Endothelial cell of umbilical vein (primary cell): ENCODE data around the gene MESP1. TPM values are rescaled to one million over a fixed set of nuclear protein-coding genes. Genes with fewer than 3 reads are reported as not detected.

ENCODE experiments used
- BruUV-seq: library from RNA; stranded (reverse); fragments of 400-500 nt; replicated peaks from 2 replicates; lab custom pipeline; 2021; lab: Mats Ljungman, UMichigan
- CTCF ChIA-PET: fragments of 300-600, 350-600 bp; sonication (Branson Sonifier 250); formaldehyde crosslinking; loops from one replicate; lab custom pipeline; 2021; ENCODE audit warnings: antibody characterized with exemption, inconsistent platforms; lab: Charles Lee
- POLR2A ChIA-PET: fragments of 300-600, 350-600 bp; sonication (Branson Sonifier 250); formaldehyde crosslinking; loops from one replicate; lab custom pipeline; 2021; ENCODE audit warnings: antibody characterized with exemption, inconsistent platforms; lab: Charles Lee
- DNase-seq: peaks from one replicate; pipeline ENCODE4 v3.0.0-alpha.2; 2011; ENCODE audit warnings: low read depth, low spot score
- FAIRE-seq: peaks from 2 replicates; lab custom pipeline; 2011; peaks lifted over from hg19 to GRCh38; lab: Jason Lieb, UNC
- H2AFZ ChIP-seq: 2 replicates; pipeline ENCODE4 v1.6.0; 2012; ENCODE audit warnings: low read depth, low read length, control low read depth, inconsistent platforms
- H3K27ac ChIP-seq: 2 replicates; pipeline ENCODE4 v1.5.1; 2011; ENCODE audit warnings: low read depth, mild to moderate bottlenecking, control low read depth, low read length, moderate library complexity; ENCODE audit not compliant: insufficient read depth
- H3K27me3 ChIP-seq, 2 experiments: 2 replicates each; pipeline versions ENCODE4 v1.6.0 to v1.6.1; 2011; ENCODE audit warnings: low read length in 2 of 2, mixed read lengths in 1 of 2; ENCODE audit not compliant: control insufficient read depth in 2 of 2, insufficient read depth in 2 of 2
- H3K36me3 ChIP-seq, 2 experiments: 2 replicates in 1 of 2; 3 replicates in 1 of 2; pipeline ENCODE4 v1.5.1; 2011; ENCODE audit warnings: low read length in 2 of 2, mild to moderate bottlenecking in 1 of 2, moderate library complexity in 1 of 2; ENCODE audit not compliant: control insufficient read depth in 2 of 2, insufficient read depth in 2 of 2; ENCODE audit errors: extremely low read depth in 1 of 2
- H3K4me1 ChIP-seq: 3 replicates; pipeline ENCODE4 v1.5.1; 2011; ENCODE audit warnings: mild to moderate bottlenecking, low read length; ENCODE audit not compliant: control insufficient read depth, insufficient read depth; ENCODE audit errors: extremely low read depth
- H3K4me2 ChIP-seq: 2 replicates; pipeline ENCODE4 v1.6.1; 2011; ENCODE audit warnings: low read length, control low read depth, mixed read lengths; ENCODE audit not compliant: insufficient read depth
- H3K4me3 ChIP-seq, 3 experiments: fragments of 200-600 bp in 1 of 3; sonication (generic), shearing (Covaris generic) in 1 of 3; replicated peaks in 1 of 3; 2 replicates each; pipeline ENCODE4 v1.5.1; 2011 to 2016; ENCODE audit warnings: control low read depth in 3 of 3, low read length in 3 of 3, mild to moderate bottlenecking in 2 of 3, inconsistent platforms in 1 of 3, low read depth in 1 of 3, moderate library complexity in 1 of 3; ENCODE audit not compliant: insufficient read depth in 1 of 3
- H3K79me2 ChIP-seq: 2 replicates; pipeline ENCODE4 v1.6.0; 2012; ENCODE audit warnings: low read length, inconsistent platforms; ENCODE audit not compliant: control insufficient read depth, insufficient read depth
- H3K9ac ChIP-seq: replicated peaks from 2 replicates; pipeline ENCODE3; 2011; ENCODE audit warnings: low read length, control low read depth; ENCODE audit not compliant: insufficient read depth; ENCODE audit errors: extremely low read depth
- H3K9me1 ChIP-seq: replicated peaks from 3 replicates; pipeline ENCODE4 v1.6.0; 2011; ENCODE audit warnings: mild to moderate bottlenecking, low read length; ENCODE audit not compliant: control insufficient read depth, insufficient read depth; ENCODE audit errors: extremely low read depth
- H3K9me3 ChIP-seq: replicated peaks from 2 replicates; pipeline ENCODE4 v1.5.1; 2012; ENCODE audit warnings: low read length, inconsistent platforms; ENCODE audit not compliant: control insufficient read depth, insufficient read depth
- H4K20me1 ChIP-seq: replicated peaks from 2 replicates; pipeline ENCODE3; 2011; ENCODE audit warnings: mild to moderate bottlenecking, low read length; ENCODE audit not compliant: control insufficient read depth, insufficient read depth; ENCODE audit errors: extremely low read depth
- CTCF ChIP-seq, 2 donors: IDR thresholded peaks; 1 replicate in 1 of 2; 2 replicates in 1 of 2; pipeline ENCODE4 v1.5.1; 2011; ENCODE audit warnings: low read length in 2 of 2, mild to moderate bottlenecking in 2 of 2, moderate library complexity in 2 of 2, control low read depth in 1 of 2, inconsistent platforms in 1 of 2, low read depth in 1 of 2; ENCODE audit not compliant: insufficient read depth in 1 of 2; ENCODE audit errors: extremely low read depth in 1 of 2
- EZH2 ChIP-seq: IDR thresholded peaks from 2 replicates; pipeline ENCODE4 v1.6.1; 2012; ENCODE audit warnings: borderline replicate concordance, low read depth, mild to moderate bottlenecking, moderate library complexity, low read length, inconsistent platforms; ENCODE audit not compliant: severe bottlenecking
- dilution Hi-C: fragments of 300-500 bp; cut with MboI; formaldehyde crosslinking; loops from one replicate; pipeline ENCODE4 v1.15.0; 2019; ENCODE audit warnings: low sequenced_read_pairs; ENCODE audit not compliant: extremely low pct_ligation_motif_present
- intact Hi-C: fragments of 100-400 bp; cut with micrococcal nuclease; formaldehyde crosslinking; loops from one replicate; pipeline ENCODE4 v1.10.0; 2022
- polyA plus RNA-seq, 4 experiments: library from polyadenylated mRNA; depleted of rRNA in 3 of 4; stranded (reverse) in 3 of 4; unstranded in 1 of 4; fragments of >200 nt; gene quantifications; 2 replicates each; pipeline versions ENCODE4 v1.2.1 to v1.2.3, GENCODE V29; 2011 to 2012; ENCODE audit warnings: missing spikeins in 1 of 4
- total RNA-seq: library from RNA; stranded (reverse); gene quantifications from 2 replicates; pipeline ENCODE4 v1.2.3, GENCODE V29; 2021

MESP1 gene
- total and polyA plus RNA-seq, 2 donors (not counting 3 experiments of a cell fraction or from before 2014, with no cell fraction given): 0.68 to 1.7 TPM

GRCh38 chr15:89760303-89761008, 9.4 kb upstream of the MESP1 start:
- Histone ChIP-seq H3K27ac (no peak overlapping the region), H2AFZ (no peak overlapping the region), H4K20me1 (no peaks in the 10 kb centered on the region), H3K9ac (no peak overlapping the region), H3K4me1 (no peaks in the 10 kb centered on the region), H3K9me3 (no peaks in the 10 kb centered on the region), H3K9me1 (no peaks in the 10 kb centered on the region), H3K27me3 (peaks cover 0 to 5% of the 10 kb centered on the region in 2 experiments), H3K36me3 (no peaks in the 10 kb centered on the region), H3K79me2 (no peaks in the 10 kb centered on the region), H3K4me2 (no peak overlapping the region), H3K4me3 (no peak overlapping the region)
- intact Hi-C loops: loop anchor here (1.0 to 2.0 kb wide), 5 partner anchors 20 to 327 kb away; no protein-coding TSS in a partner anchor
- TF ChIP-seq CTCF (IDR thresholded peaks at IDR 0.05; ENCODE audit: extremely low read depth in 1 of 2, insufficient read depth in 1 of 2, low read depth in 1 of 2, low read length in 2 of 2): peak; percentile 93 to 98
- no peak for TF ChIP-seq EZH2
- ChIA-PET POLR2A (interaction anchor here (1.5 to 1.8 kb wide), 2 partner anchors 54 to 114 kb away, joined by 5 to 7 read pairs; partner anchors contain the start of gene ANPEP), CTCF (interaction anchor here (0.6 to 12.2 kb wide), 63 partner anchors 8 to 461 kb away, joined by 3 to 599 read pairs (median 6); partner anchors contain the start of genes ANPEP, AP3S2, ARPIN and IDH2)
- peak; percentile 71 for DNase-seq
- FAIRE-seq: peak; percentile 91
- BruUV-seq: no TSS peak
- dilution Hi-C loops: loop anchor here (25.0 kb wide), 1 partner anchor 102 kb away; no protein-coding TSS in a partner anchor
